IMR-90 (cell line): ENCODE results near the gene BMP5. TPM values are rescaled to one million over a fixed set of nuclear protein-coding genes. Genes with fewer than 3 reads are reported as not detected.

Experiments
- ATAC-seq: fragments of 200-7000 bp; cut with Tn5 transposase; 2 replicates; pipeline ENCODE4 v1.9.1; 2020; ENCODE audit warnings: low read depth, mild to moderate bottlenecking, moderate library complexity
- BruUV-seq: library from RNA; stranded (reverse); fragments of 400-500 nt; replicated peaks from 2 replicates; lab custom pipeline; 2021; lab: Mats Ljungman, UMichigan
- CTCF ChIA-PET: fragments of 300-600 bp; formaldehyde crosslinking; extraction: SDS; loops from one replicate; lab custom pipeline; 2021; ENCODE audit warnings: antibody characterized with exemption; lab: Yijun Ruan, JAX
- POLR2A ChIA-PET: fragments of 300-600 bp; sonication (Branson Sonifier 250); formaldehyde crosslinking; loops from one replicate; lab custom pipeline; 2022; ENCODE audit warnings: antibody characterized with exemption; ENCODE audit not compliant: unreplicated experiment; lab: Charles Lee
- DNase-seq: peaks from one replicate; pipeline ENCODE4 v3.0.0; 2013
- H2AFZ ChIP-seq: replicated peaks from 2 replicates; pipeline ENCODE3; 2013; ENCODE audit warnings: low read length, mild to moderate bottlenecking; ENCODE audit not compliant: poor library complexity
- H2AK5ac ChIP-seq: 2 replicates; pipeline ENCODE4 v1.6.1; 2013; ENCODE audit warnings: low read depth, low read length, inconsistent platforms
- H2AK9ac ChIP-seq: replicated peaks from 2 replicates; pipeline ENCODE3; 2013; ENCODE audit warnings: mild to moderate bottlenecking, low read depth, low read length, moderate library complexity; ENCODE audit not compliant: poor library complexity
- H2BK120ac ChIP-seq: 2 replicates; pipeline ENCODE4 v1.6.1; 2013; ENCODE audit warnings: low read depth, low read length, inconsistent platforms
- H2BK15ac ChIP-seq: 3 replicates; pipeline ENCODE4 v1.6.1; 2013; ENCODE audit warnings: low read depth, low read length, inconsistent platforms
- H2BK20ac ChIP-seq: 2 replicates; pipeline ENCODE4 v1.6.1; 2013; ENCODE audit warnings: low read depth, mild to moderate bottlenecking, inconsistent platforms, low read length, moderate library complexity
- H2BK5ac ChIP-seq: 2 replicates; pipeline ENCODE4 v1.6.1; 2013; ENCODE audit warnings: mild to moderate bottlenecking, low read depth, low read length, inconsistent platforms; ENCODE audit not compliant: poor library complexity, severe bottlenecking
- H3K14ac ChIP-seq: replicated peaks from 2 replicates; pipeline ENCODE4 v1.6.1; 2013; ENCODE audit warnings: low read depth, low read length, inconsistent platforms
- H3K18ac ChIP-seq: 2 replicates; pipeline ENCODE4 v1.6.1; 2013; ENCODE audit warnings: low read depth, low read length, control low read depth
- H3K23ac ChIP-seq: 2 replicates; pipeline ENCODE4 v1.6.1; 2013; ENCODE audit warnings: low read depth, low read length, inconsistent platforms
- H3K27ac ChIP-seq: 2 replicates; pipeline ENCODE4 v1.5.1; 2013; ENCODE audit warnings: mild to moderate bottlenecking, control low read depth, low read length; ENCODE audit not compliant: insufficient read depth
- H3K27me3 ChIP-seq: 2 replicates; pipeline ENCODE4 v1.6.1; 2013; ENCODE audit warnings: low read length; ENCODE audit not compliant: control insufficient read depth, insufficient read depth
- H3K36me3 ChIP-seq: 2 replicates; pipeline ENCODE4 v1.6.1; 2013; ENCODE audit warnings: low read length, mixed read lengths; ENCODE audit not compliant: control insufficient read depth, insufficient read depth
- H3K4ac ChIP-seq: 2 replicates; pipeline ENCODE4 v1.6.1; 2013; ENCODE audit warnings: low read depth, low read length, inconsistent platforms
- H3K4me1 ChIP-seq: 2 replicates; pipeline ENCODE4 v1.6.1; 2013; ENCODE audit warnings: low read length, mixed read lengths; ENCODE audit not compliant: control insufficient read depth, insufficient read depth
- H3K4me2 ChIP-seq: 2 replicates; pipeline ENCODE4 v1.6.1; 2013; ENCODE audit warnings: low read depth, mild to moderate bottlenecking, control low read depth, low read length, moderate library complexity
- H3K4me3 ChIP-seq: 2 replicates; pipeline ENCODE4 v1.5.1; 2013; ENCODE audit warnings: low read depth, mild to moderate bottlenecking, control low read depth, low read length, moderate library complexity; ENCODE audit not compliant: insufficient read depth
- H3K56ac ChIP-seq: 2 replicates; pipeline ENCODE4 v1.6.1; 2013; ENCODE audit warnings: low read length, inconsistent platforms; ENCODE audit not compliant: insufficient read depth; ENCODE audit errors: extremely low read depth
- H3K79me1 ChIP-seq, 2 experiments: 2 replicates each; pipeline ENCODE4 v1.6.1; 2013; ENCODE audit warnings: low read length in 2 of 2, inconsistent platforms in 1 of 2, low read depth in 1 of 2
- H3K9ac ChIP-seq: 2 replicates; pipeline ENCODE4 v1.6.1; 2013; ENCODE audit warnings: low read depth, low read length, control low read depth
- H3K9me1 ChIP-seq: 2 replicates; pipeline ENCODE4 v1.6.1; 2013; ENCODE audit warnings: low read length, inconsistent platforms; ENCODE audit not compliant: insufficient read depth
- H3K9me3 ChIP-seq: 2 replicates; pipeline ENCODE4 v1.6.1; 2013; ENCODE audit warnings: low read length; ENCODE audit not compliant: control insufficient read depth, insufficient read depth
- H4K20me1 ChIP-seq: 2 replicates; pipeline ENCODE4 v1.6.1; 2013; ENCODE audit warnings: low read length, inconsistent platforms; ENCODE audit not compliant: insufficient read depth
- H4K5ac ChIP-seq: 2 replicates; pipeline ENCODE4 v1.6.1; 2013; ENCODE audit warnings: mild to moderate bottlenecking, low read depth, low read length, control low read depth
- H4K8ac ChIP-seq, 2 experiments: 2 replicates each; pipeline ENCODE4 v1.6.1; 2013; ENCODE audit warnings: low read depth in 2 of 2, low read length in 2 of 2, control low read depth in 1 of 2, inconsistent platforms in 1 of 2
- H4K91ac ChIP-seq: 2 replicates; pipeline ENCODE4 v1.6.1; 2013; ENCODE audit warnings: low read depth, low read length, inconsistent platforms; ENCODE audit not compliant: insufficient read depth
- BHLHE40 ChIP-seq: fragments of 150-350 bp; IDR thresholded peaks from 2 replicates; pipeline ENCODE4 v1.6.1; 2016; ENCODE audit warnings: mild to moderate bottlenecking, low read depth, low read length
- CEBPB ChIP-seq: IDR thresholded peaks from 2 replicates; pipeline ENCODE4 v1.6.1; 2012; ENCODE audit warnings: low read depth, low read length, improper control_type of control experiment
- CHD1 ChIP-seq: IDR thresholded peaks from 2 replicates; pipeline ENCODE4 v1.6.1; 2012; ENCODE audit warnings: low read depth, low read length, improper control_type of control experiment
- FOS ChIP-seq: fragments of 150-350 bp; IDR thresholded peaks from 2 replicates; pipeline ENCODE4 v1.6.1; 2016; ENCODE audit warnings: low read depth, low read length
- MAFK ChIP-seq: IDR thresholded peaks from 2 replicates; pipeline ENCODE4 v1.6.1; 2012; ENCODE audit warnings: low read depth, low read length, improper control_type of control experiment
- MAZ ChIP-seq: IDR thresholded peaks from 2 replicates; pipeline ENCODE4 v1.6.1; 2012; ENCODE audit warnings: low read depth, mild to moderate bottlenecking, low read length, improper control_type of control experiment, moderate library complexity, borderline replicate concordance
- MXI1 ChIP-seq: IDR thresholded peaks from 2 replicates; pipeline ENCODE4 v1.6.1; 2012; ENCODE audit warnings: low read depth, mild to moderate bottlenecking, low read length, moderate library complexity, borderline replicate concordance
- NFE2L2 ChIP-seq: fragments of 150-350 bp; IDR thresholded peaks from 2 replicates; pipeline ENCODE4 v1.6.1; 2016; ENCODE audit warnings: low read depth, mild to moderate bottlenecking, low read length
- POLR2A ChIP-seq: IDR thresholded peaks from 2 replicates; pipeline ENCODE4 v1.6.1; 2012; ENCODE audit warnings: mild to moderate bottlenecking, low read depth, low read length
- RAD21 ChIP-seq: IDR thresholded peaks from 2 replicates; pipeline ENCODE4 v1.6.1; 2012; ENCODE audit warnings: low read length, improper control_type of control experiment
- RCOR1 ChIP-seq: IDR thresholded peaks from 2 replicates; pipeline ENCODE4 v1.6.1; 2012; ENCODE audit warnings: mild to moderate bottlenecking, low read length, improper control_type of control experiment; ENCODE audit not compliant: insufficient replicate concordance
- RFX5 ChIP-seq: IDR thresholded peaks from 2 replicates; pipeline ENCODE4 v1.8.0; 2012; ENCODE audit warnings: low read depth, mild to moderate bottlenecking, low read length, moderate library complexity
- SMC3 ChIP-seq: fragments of 150-350 bp; IDR thresholded peaks from 2 replicates; pipeline ENCODE4 v1.6.1; 2016; ENCODE audit warnings: low read depth, mild to moderate bottlenecking, antibody characterized with exemption, low read length, moderate library complexity
- WGBS, 2 experiments: methylation state at CpG; one replicate each; pipeline versions ENCODE4 v1.1.5 to v1.1.7; 2013; ENCODE audit warnings: missing lambda C conversion rate in 2 of 2; ENCODE audit not compliant: insufficient read length in 1 of 2; ENCODE audit errors: extremely low coverage in 2 of 2; 5-methylcytosine and 5-hydroxymethylcytosine counted together
- dilution Hi-C: fragments of 300-500 bp; cut with HindIII; formaldehyde crosslinking; loops from one replicate; pipeline ENCODE4 v1.14.3; 2018; ENCODE audit warnings: low sequenced_read_pairs; ENCODE audit not compliant: unreplicated experiment
- in situ Hi-C: fragments of 300-500 bp; cut with MboI; formaldehyde crosslinking; loops from 3 replicates; pipeline ENCODE4 v1.14.3; 2019; ENCODE audit warnings: low sequenced_read_pairs, inconsistent platforms, mixed read lengths
- intact Hi-C: fragments of 100-400 bp; cut with micrococcal nuclease; formaldehyde crosslinking; loops from 2 replicates; pipeline ENCODE4 v1.10.0; 2022
- polyA plus RNA-seq, 3 experiments: library from polyadenylated mRNA; depleted of rRNA; stranded (reverse); fragments of >200 nt; gene quantifications; 2 replicates each; pipeline ENCODE4 v1.2.3, GENCODE V29; 2012; ENCODE audit warnings: low replicate concordance in 1 of 3
- total RNA-seq: library from RNA; depleted of rRNA; stranded (reverse); fragments of >200 nt; gene quantifications from 2 replicates; pipeline ENCODE4 v1.2.3, GENCODE V29; 2012
- TF ChIP-seq, protein P1 (sequence below): fragments of 150-350 bp; IDR thresholded peaks from 2 replicates; pipeline ENCODE4 v1.6.1; 2016; ENCODE audit warnings: low read depth, mild to moderate bottlenecking, low read length, moderate library complexity, borderline replicate concordance
- TF ChIP-seq, protein P2 (sequence below): fragments of 150-350 bp; IDR thresholded peaks from 2 replicates; pipeline ENCODE4 v1.6.1; 2017; ENCODE audit warnings: mild to moderate bottlenecking, antibody characterized with exemption, low read length, low read depth
- TF ChIP-seq, protein P3 (sequence below): conservative IDR thresholded peaks from 2 replicates; pipeline ENCODE4 v1.5.1; 2012; ENCODE audit warnings: mild to moderate bottlenecking, low read depth, low read length, improper control_type of control experiment

Gene BMP5
- total and polyA plus RNA-seq, 2 of the 4 experiments (the other 2 are of a cell fraction) = under 0.01 to 0.02 TPM

DNA sequence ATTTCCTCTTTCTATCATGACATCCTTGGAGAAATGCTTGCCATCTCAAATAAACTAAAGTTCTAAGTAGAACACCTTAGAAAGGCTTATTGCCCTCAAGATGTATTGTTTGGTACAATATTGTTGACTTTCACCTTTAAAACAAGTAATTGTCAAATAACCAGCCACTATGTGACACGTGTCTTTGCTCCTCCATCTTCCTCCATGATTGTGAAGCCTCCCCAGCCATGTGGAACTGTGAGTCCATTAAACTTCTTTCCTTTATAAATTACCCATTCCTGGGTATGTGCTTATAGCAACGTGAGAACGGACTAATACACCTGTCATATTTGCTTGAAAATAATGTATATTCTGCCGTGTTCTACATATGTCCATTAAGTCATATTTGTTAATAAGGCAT, 126.5 kb downstream of the BMP5 start:
- intact Hi-C loops = no loop called here
- Histone ChIP-seq H3K9me3 (0 out of 2 replicates have a peak, but pooled peaks cover 2% of the 10 kb centered on the region), H3K23ac (no peak overlapping the region), H2BK5ac (no peak overlapping the region), H2BK20ac (no peak overlapping the region), H2BK15ac (no peak overlapping the region), H3K4ac (no peak overlapping the region), H3K79me1 (no peaks in the 10 kb centered on the region), H3K9ac (no peak overlapping the region), H2AFZ (no peak overlapping the region), H3K4me1 (no peaks in the 10 kb centered on the region), H3K9me1 (no peaks in the 10 kb centered on the region), H3K27ac (no peak overlapping the region), H3K18ac (no peak overlapping the region), H4K8ac (no peak overlapping the region), H3K36me3 (no peaks in the 10 kb centered on the region), H2BK120ac (no peak overlapping the region), H3K14ac (no peak overlapping the region), H4K5ac (no peak overlapping the region), H3K56ac (no peak overlapping the region), H2AK5ac (no peak overlapping the region), H3K27me3 (no peaks in the 10 kb centered on the region), H4K20me1 (no peaks in the 10 kb centered on the region), H3K4me3 (no peak overlapping the region), H4K91ac (no peak overlapping the region), H3K4me2 (no peak overlapping the region), H2AK9ac (no peak overlapping the region)
- ATAC-seq = no peak
- in situ Hi-C loops = no loop called here
- DNase-seq = no peak
- TF ChIP-seq, protein P1, sequence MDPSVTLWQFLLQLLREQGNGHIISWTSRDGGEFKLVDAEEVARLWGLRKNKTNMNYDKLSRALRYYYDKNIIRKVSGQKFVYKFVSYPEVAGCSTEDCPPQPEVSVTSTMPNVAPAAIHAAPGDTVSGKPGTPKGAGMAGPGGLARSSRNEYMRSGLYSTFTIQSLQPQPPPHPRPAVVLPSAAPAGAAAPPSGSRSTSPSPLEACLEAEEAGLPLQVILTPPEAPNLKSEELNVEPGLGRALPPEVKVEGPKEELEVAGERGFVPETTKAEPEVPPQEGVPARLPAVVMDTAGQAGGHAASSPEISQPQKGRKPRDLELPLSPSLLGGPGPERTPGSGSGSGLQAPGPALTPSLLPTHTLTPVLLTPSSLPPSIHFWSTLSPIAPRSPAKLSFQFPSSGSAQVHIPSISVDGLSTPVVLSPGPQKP = no peak
- TF ChIP-seq POLR2A (no peak), MAZ (no peak), CHD1 (no peak), MAFK (no peak), FOS (no peak), NFE2L2 (no peak), RFX5 (no peak), RCOR1 (no peak), RAD21 (no peak), CEBPB (no peak), BHLHE40 (no peak), MXI1 (no peak), SMC3 (no peak)
- TF ChIP-seq, protein P2, sequence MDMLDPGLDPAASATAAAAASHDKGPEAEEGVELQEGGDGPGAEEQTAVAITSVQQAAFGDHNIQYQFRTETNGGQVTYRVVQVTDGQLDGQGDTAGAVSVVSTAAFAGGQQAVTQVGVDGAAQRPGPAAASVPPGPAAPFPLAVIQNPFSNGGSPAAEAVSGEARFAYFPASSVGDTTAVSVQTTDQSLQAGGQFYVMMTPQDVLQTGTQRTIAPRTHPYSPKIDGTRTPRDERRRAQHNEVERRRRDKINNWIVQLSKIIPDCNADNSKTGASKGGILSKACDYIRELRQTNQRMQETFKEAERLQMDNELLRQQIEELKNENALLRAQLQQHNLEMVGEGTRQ = no peak
- TF ChIP-seq, protein P3, sequence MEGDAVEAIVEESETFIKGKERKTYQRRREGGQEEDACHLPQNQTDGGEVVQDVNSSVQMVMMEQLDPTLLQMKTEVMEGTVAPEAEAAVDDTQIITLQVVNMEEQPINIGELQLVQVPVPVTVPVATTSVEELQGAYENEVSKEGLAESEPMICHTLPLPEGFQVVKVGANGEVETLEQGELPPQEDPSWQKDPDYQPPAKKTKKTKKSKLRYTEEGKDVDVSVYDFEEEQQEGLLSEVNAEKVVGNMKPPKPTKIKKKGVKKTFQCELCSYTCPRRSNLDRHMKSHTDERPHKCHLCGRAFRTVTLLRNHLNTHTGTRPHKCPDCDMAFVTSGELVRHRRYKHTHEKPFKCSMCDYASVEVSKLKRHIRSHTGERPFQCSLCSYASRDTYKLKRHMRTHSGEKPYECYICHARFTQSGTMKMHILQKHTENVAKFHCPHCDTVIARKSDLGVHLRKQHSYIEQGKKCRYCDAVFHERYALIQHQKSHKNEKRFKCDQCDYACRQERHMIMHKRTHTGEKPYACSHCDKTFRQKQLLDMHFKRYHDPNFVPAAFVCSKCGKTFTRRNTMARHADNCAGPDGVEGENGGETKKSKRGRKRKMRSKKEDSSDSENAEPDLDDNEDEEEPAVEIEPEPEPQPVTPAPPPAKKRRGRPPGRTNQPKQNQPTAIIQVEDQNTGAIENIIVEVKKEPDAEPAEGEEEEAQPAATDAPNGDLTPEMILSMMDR = no peak
- POLR2A ChIA-PET = no interaction called here
- dilution Hi-C loops = no loop called here
- CTCF ChIA-PET = interaction anchor here (0.5 to 0.9 kb wide), 2 partner anchors 24 to 34 kb away, joined by 3 to 4 read pairs; no protein-coding TSS in a partner anchor
- no TSS peak for BruUV-seq
- WGBS, 2 experiments = no CpG with 5 or more reads among the region's 4 CpGs
